HCT116 (cell line): ENCODE measurements around the gene DYNC2LI1. TPM values are rescaled to one million over a fixed set of nuclear protein-coding genes. Genes with fewer than 3 reads are reported as not detected.

Experiments
- ATAC-seq: fragments of 200-7000 bp; cut with Tn5 transposase; 2 replicates; pipeline ENCODE4 v1.9.1; 2020; ENCODE audit warnings: mild to moderate bottlenecking, moderate library complexity
- BruUV-seq: library from RNA; stranded (reverse); fragments of 400-500 nt; replicated peaks from 2 replicates; lab custom pipeline; 2021; lab: Mats Ljungman, UMichigan
- CTCF ChIA-PET: fragments of 300-600 bp; sonication (Branson Sonifier 250); formaldehyde crosslinking; loops from one replicate; lab custom pipeline; 2021; ENCODE audit warnings: antibody characterized with exemption; lab: Charles Lee
- POLR2A ChIA-PET: fragments of 300-600, 350-600 bp; sonication (Branson Sonifier 250); formaldehyde crosslinking; loops from one replicate; lab custom pipeline; 2021; ENCODE audit warnings: antibody characterized with exemption; lab: Charles Lee
- RAD21 ChIA-PET, 2 experiments: fragments of 300-600 bp; sonication (Branson Sonifier 250); formaldehyde crosslinking; loops; one replicate each; lab custom pipeline; 2023; ENCODE audit warnings: low total read pairs in 2 of 2; ENCODE audit not compliant: uncharacterized antibody in 2 of 2, unreplicated experiment in 2 of 2, low non-redundant PET in 1 of 2; lab: Charles Lee
- DNase-seq: peaks from one replicate; pipeline ENCODE4 v3.0.0-alpha.2; 2010; ENCODE audit warnings: low read depth, low spot score
- H2AFZ ChIP-seq: fragments of 200-600 bp; shearing (Covaris generic), sonication (generic); 2 replicates; pipeline ENCODE4 v1.6.1; 2017; ENCODE audit warnings: low read depth, mixed run types, mixed read lengths, antibody characterized with exemption, low read length; ENCODE audit not compliant: poor library complexity, severe bottlenecking
- H3K27ac ChIP-seq: 2 replicates; pipeline ENCODE4 v1.5.1; 2012; ENCODE audit warnings: low read depth, low read length
- H3K27me3 ChIP-seq: fragments of 200-600 bp; sonication (generic); 2 replicates; pipeline ENCODE4 v1.6.1; 2016; ENCODE audit warnings: mixed run types, low read length, mixed read lengths; ENCODE audit not compliant: insufficient read depth
- H3K36me3 ChIP-seq, 2 experiments: fragments of 200-500 bp in 1 of 2; fragments of 200-600 bp in 1 of 2; sonication (Bioruptor generic) in 1 of 2; sonication (generic) in 1 of 2; 2 replicates each; pipeline versions ENCODE4 v1.5.1 to v1.6.1; 2014 to 2016; ENCODE audit warnings: low read length in 2 of 2, inconsistent platforms in 1 of 2, mixed read lengths in 1 of 2, mixed run types in 1 of 2; ENCODE audit not compliant: insufficient read depth in 2 of 2, control insufficient read depth in 1 of 2
- H3K4me1 ChIP-seq, 2 experiments: fragments of 200-600 bp in 1 of 2; sonication (generic) in 1 of 2; 2 replicates each; pipeline versions ENCODE4 v1.5.1 to v1.6.1; 2012 to 2017; ENCODE audit warnings: low read length in 2 of 2, inconsistent platforms in 1 of 2, mild to moderate bottlenecking in 1 of 2, mixed read lengths in 1 of 2, mixed run types in 1 of 2, moderate library complexity in 1 of 2; ENCODE audit not compliant: insufficient read depth in 2 of 2, control insufficient read depth in 1 of 2
- H3K4me2 ChIP-seq: fragments of 200-600 bp; sonication (generic); 2 replicates; pipeline ENCODE4 v1.6.1; 2017; ENCODE audit warnings: mixed run types, low read length, mixed read lengths
- H3K4me3 ChIP-seq, 2 experiments: fragments of 200-600 bp in 1 of 2; sonication (generic) in 1 of 2; replicated peaks in 1 of 2; 2 replicates each; pipeline ENCODE4 v1.5.1; 2011 to 2016; ENCODE audit warnings: low read length in 2 of 2, control low read depth in 1 of 2, low read depth in 1 of 2, mild to moderate bottlenecking in 1 of 2, mixed read lengths in 1 of 2, mixed run types in 1 of 2
- H3K79me2 ChIP-seq: fragments of 200-600 bp; sonication (generic); 2 replicates; pipeline ENCODE4 v1.6.1; 2017; ENCODE audit warnings: mild to moderate bottlenecking, mixed run types, low read length, moderate library complexity, mixed read lengths; ENCODE audit not compliant: insufficient read depth
- H3K9ac ChIP-seq: fragments of 200-600 bp; sonication (generic); 2 replicates; pipeline ENCODE4 v1.6.1; 2016; ENCODE audit warnings: low read length, mixed read lengths
- H3K9me2 ChIP-seq: fragments of 200-600 bp; sonication (generic), shearing (Covaris generic); 2 replicates; pipeline ENCODE4 v1.6.1; 2017; ENCODE audit warnings: mixed run types, mild to moderate bottlenecking, moderate library complexity; ENCODE audit not compliant: insufficient read depth
- H3K9me3 ChIP-seq, 2 experiments: fragments of 200-500 bp in 1 of 2; fragments of 200-600 bp in 1 of 2; sonication (Bioruptor generic) in 1 of 2; sonication (generic) in 1 of 2; 2 replicates each; pipeline ENCODE4 v1.6.1; 2014 to 2017; ENCODE audit warnings: low read length in 2 of 2, mixed read lengths in 2 of 2, inconsistent platforms in 1 of 2, low read depth in 1 of 2, mild to moderate bottlenecking in 1 of 2, mixed run types in 1 of 2, moderate library complexity in 1 of 2; ENCODE audit not compliant: control insufficient read depth in 1 of 2, insufficient read depth in 1 of 2
- H4K20me1 ChIP-seq: fragments of 200-600 bp; sonication (generic), shearing (Covaris generic); 2 replicates; pipeline ENCODE4 v1.6.1; 2017; ENCODE audit warnings: mixed run types, mild to moderate bottlenecking, moderate library complexity; ENCODE audit not compliant: insufficient read depth
- FOSL1 ChIP-seq: IDR thresholded peaks from 2 replicates; pipeline ENCODE4 v1.6.1; 2012; ENCODE audit warnings: low read depth
- JUND ChIP-seq: IDR thresholded peaks from 2 replicates; pipeline ENCODE4 v1.6.1; 2012
- POLR2A ChIP-seq: IDR thresholded peaks from 2 replicates; pipeline ENCODE4 v1.7.0; 2011; ENCODE audit warnings: borderline replicate concordance; ENCODE audit not compliant: insufficient read depth, insufficient read length; ENCODE audit errors: extremely low read depth
- POLR2AphosphoS5 ChIP-seq: IDR thresholded peaks from 2 replicates; pipeline ENCODE4 v1.6.1; 2011; ENCODE audit warnings: mild to moderate bottlenecking, low read depth, low read length, moderate library complexity
- RAD21 ChIP-seq: IDR thresholded peaks from 2 replicates; pipeline ENCODE4 v1.6.1; 2012; ENCODE audit warnings: low read depth, mild to moderate bottlenecking
- SIN3A ChIP-seq: IDR thresholded peaks from 2 replicates; pipeline ENCODE4 v1.6.1; 2012; ENCODE audit warnings: low read depth
- SRF ChIP-seq: IDR thresholded peaks from 2 replicates; pipeline ENCODE4 v1.6.1; 2012; ENCODE audit warnings: low read depth
- TCF7L2 ChIP-seq: IDR thresholded peaks from 2 replicates; pipeline ENCODE4 v1.7.0; 2011; ENCODE audit warnings: borderline replicate concordance, inconsistent platforms; ENCODE audit not compliant: insufficient read depth, insufficient read length; ENCODE audit errors: extremely low read depth
- YY1 ChIP-seq: IDR thresholded peaks from 2 replicates; pipeline ENCODE4 v1.6.1; 2011; ENCODE audit warnings: low read length, low read depth, moderate library complexity, mild to moderate bottlenecking; ENCODE audit not compliant: insufficient replicate concordance; ENCODE audit errors: extremely low read depth
- ZFX ChIP-seq: fragments of 450-650 bp; IDR thresholded peaks from 2 replicates; pipeline ENCODE4 v1.6.1; 2017
- ZNF274 ChIP-seq: fragments of 200-500 bp; sonication (Bioruptor generic); IDR thresholded peaks from 2 replicates; pipeline ENCODE4 v1.6.1; 2014; ENCODE audit warnings: mild to moderate bottlenecking, low read depth, low read length, inconsistent platforms
- intact Hi-C: fragments of 100-400 bp; cut with micrococcal nuclease; formaldehyde crosslinking; loops from 2 replicates; pipeline ENCODE4 v1.10.0; 2022
- total RNA-seq: library from RNA; stranded (reverse); gene quantifications from one replicate; pipeline ENCODE4 v1.2.1, GENCODE V29; 2021; ENCODE audit not compliant: unreplicated experiment
- TF ChIP-seq, protein P1 (sequence below): IDR thresholded peaks from 2 replicates; pipeline ENCODE4 v1.6.1; 2012
- TF ChIP-seq, protein P2 (sequence below): IDR thresholded peaks from 2 replicates; pipeline ENCODE4 v1.6.1; 2012
- TF ChIP-seq, protein P3 (sequence below): IDR thresholded peaks from 2 replicates; pipeline ENCODE4 v1.6.1; 2012; ENCODE audit warnings: low read depth
- TF ChIP-seq, protein P4 (sequence below): IDR thresholded peaks from 2 replicates; pipeline ENCODE4 v1.6.1; 2011; ENCODE audit warnings: mild to moderate bottlenecking, low read length, moderate library complexity; ENCODE audit not compliant: insufficient replicate concordance; ENCODE audit errors: extremely low read depth

The DYNC2LI1 gene
- total RNA-seq, 1 experiment from 2014 or later, result 16.7 TPM

DNA sequence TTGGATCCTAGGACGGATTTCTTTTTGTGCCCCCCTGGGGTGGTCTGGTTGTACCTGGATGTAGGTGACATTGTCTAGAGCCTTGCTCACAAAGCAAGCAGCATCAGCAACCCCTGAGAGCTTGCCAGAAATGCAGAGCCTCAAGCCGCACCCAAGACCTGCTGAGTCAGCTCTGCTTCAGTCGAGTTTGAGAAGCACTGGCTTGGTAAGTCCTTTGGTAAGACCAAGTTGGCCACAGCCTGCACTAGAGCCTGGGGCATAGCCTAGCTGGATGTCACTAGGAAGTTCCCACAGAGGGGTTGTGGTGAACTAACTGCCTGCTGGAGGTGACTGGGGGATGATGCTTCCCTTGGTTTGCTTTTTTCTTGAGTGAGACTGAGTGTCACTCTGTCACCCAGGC lies 58.6 kb downstream of the DYNC2LI1 start:
- POLR2A ChIA-PET, result no interaction called here
- CTCF ChIA-PET, result no interaction called here
- H3K27me3 ChIP-seq, result no peaks in the 10 kb centered on the region
- H3K27ac ChIP-seq, result no peak overlapping the region
- no peaks in the 10 kb centered on the region for H3K36me3 ChIP-seq
- H3K79me2 ChIP-seq, result no peaks in the 10 kb centered on the region
- intact Hi-C loops, result no loop called here
- ATAC-seq (no peak), DNase-seq (no peak)
- no peak overlapping the region for H3K4me3 ChIP-seq
- no peak overlapping the region for H3K4me2 ChIP-seq
- no peak overlapping the region for H2AFZ ChIP-seq
- no TSS peak for BruUV-seq
- no peaks in the 10 kb centered on the region for H3K9me3 ChIP-seq
- RAD21 ChIA-PET, result no interaction called here
- no peak for TF ChIP-seq ZNF274
- TF ChIP-seq SIN3A, result no peak
- no peak for TF ChIP-seq RAD21
- TF ChIP-seq SRF, result no peak
- TF ChIP-seq, protein P1, sequence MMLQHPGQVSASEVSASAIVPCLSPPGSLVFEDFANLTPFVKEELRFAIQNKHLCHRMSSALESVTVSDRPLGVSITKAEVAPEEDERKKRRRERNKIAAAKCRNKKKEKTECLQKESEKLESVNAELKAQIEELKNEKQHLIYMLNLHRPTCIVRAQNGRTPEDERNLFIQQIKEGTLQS, result no peak
- no peak for TF ChIP-seq ZFX
- TF ChIP-seq, protein P2, sequence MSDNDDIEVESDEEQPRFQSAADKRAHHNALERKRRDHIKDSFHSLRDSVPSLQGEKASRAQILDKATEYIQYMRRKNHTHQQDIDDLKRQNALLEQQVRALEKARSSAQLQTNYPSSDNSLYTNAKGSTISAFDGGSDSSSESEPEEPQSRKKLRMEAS, result no peak
- no peak for TF ChIP-seq YY1
- TF ChIP-seq, protein P3, sequence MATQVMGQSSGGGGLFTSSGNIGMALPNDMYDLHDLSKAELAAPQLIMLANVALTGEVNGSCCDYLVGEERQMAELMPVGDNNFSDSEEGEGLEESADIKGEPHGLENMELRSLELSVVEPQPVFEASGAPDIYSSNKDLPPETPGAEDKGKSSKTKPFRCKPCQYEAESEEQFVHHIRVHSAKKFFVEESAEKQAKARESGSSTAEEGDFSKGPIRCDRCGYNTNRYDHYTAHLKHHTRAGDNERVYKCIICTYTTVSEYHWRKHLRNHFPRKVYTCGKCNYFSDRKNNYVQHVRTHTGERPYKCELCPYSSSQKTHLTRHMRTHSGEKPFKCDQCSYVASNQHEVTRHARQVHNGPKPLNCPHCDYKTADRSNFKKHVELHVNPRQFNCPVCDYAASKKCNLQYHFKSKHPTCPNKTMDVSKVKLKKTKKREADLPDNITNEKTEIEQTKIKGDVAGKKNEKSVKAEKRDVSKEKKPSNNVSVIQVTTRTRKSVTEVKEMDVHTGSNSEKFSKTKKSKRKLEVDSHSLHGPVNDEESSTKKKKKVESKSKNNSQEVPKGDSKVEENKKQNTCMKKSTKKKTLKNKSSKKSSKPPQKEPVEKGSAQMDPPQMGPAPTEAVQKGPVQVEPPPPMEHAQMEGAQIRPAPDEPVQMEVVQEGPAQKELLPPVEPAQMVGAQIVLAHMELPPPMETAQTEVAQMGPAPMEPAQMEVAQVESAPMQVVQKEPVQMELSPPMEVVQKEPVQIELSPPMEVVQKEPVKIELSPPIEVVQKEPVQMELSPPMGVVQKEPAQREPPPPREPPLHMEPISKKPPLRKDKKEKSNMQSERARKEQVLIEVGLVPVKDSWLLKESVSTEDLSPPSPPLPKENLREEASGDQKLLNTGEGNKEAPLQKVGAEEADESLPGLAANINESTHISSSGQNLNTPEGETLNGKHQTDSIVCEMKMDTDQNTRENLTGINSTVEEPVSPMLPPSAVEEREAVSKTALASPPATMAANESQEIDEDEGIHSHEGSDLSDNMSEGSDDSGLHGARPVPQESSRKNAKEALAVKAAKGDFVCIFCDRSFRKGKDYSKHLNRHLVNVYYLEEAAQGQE, result no peak
- no peak for TF ChIP-seq JUND
- TF ChIP-seq FOSL1, result no peak
- TF ChIP-seq POLR2AphosphoS5, result no peak
- TF ChIP-seq POLR2A, result no peak
- TF ChIP-seq, protein P4, sequence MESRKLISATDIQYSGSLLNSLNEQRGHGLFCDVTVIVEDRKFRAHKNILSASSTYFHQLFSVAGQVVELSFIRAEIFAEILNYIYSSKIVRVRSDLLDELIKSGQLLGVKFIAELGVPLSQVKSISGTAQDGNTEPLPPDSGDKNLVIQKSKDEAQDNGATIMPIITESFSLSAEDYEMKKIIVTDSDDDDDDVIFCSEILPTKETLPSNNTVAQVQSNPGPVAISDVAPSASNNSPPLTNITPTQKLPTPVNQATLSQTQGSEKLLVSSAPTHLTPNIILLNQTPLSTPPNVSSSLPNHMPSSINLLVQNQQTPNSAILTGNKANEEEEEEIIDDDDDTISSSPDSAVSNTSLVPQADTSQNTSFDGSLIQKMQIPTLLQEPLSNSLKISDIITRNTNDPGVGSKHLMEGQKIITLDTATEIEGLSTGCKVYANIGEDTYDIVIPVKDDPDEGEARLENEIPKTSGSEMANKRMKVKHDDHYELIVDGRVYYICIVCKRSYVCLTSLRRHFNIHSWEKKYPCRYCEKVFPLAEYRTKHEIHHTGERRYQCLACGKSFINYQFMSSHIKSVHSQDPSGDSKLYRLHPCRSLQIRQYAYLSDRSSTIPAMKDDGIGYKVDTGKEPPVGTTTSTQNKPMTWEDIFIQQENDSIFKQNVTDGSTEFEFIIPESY, result no peak
- TF ChIP-seq TCF7L2, result no peak
- H3K4me1 ChIP-seq, result no peaks in the 10 kb centered on the region
- no peaks in the 10 kb centered on the region for H3K9me2 ChIP-seq
- no peak overlapping the region for H3K9ac ChIP-seq
- H4K20me1 ChIP-seq, result no peaks in the 10 kb centered on the region
